HL-60 (cell line): ENCODE measurements around the gene ZNF768.

Experiments used
- TF ChIP-seq, protein P1 (sequence below): IDR thresholded peaks from one replicate; pipeline ENCODE4 v1.5.1; 2011; ENCODE audit warnings: low read length, control low read depth, inconsistent platforms; ENCODE audit not compliant: insufficient read depth
- TF ChIP-seq, protein P2 (sequence below): IDR thresholded peaks from 2 replicates; pipeline ENCODE4 v1.6.1; 2012; ENCODE audit warnings: low read depth; ENCODE audit not compliant: insufficient replicate concordance

DNA sequence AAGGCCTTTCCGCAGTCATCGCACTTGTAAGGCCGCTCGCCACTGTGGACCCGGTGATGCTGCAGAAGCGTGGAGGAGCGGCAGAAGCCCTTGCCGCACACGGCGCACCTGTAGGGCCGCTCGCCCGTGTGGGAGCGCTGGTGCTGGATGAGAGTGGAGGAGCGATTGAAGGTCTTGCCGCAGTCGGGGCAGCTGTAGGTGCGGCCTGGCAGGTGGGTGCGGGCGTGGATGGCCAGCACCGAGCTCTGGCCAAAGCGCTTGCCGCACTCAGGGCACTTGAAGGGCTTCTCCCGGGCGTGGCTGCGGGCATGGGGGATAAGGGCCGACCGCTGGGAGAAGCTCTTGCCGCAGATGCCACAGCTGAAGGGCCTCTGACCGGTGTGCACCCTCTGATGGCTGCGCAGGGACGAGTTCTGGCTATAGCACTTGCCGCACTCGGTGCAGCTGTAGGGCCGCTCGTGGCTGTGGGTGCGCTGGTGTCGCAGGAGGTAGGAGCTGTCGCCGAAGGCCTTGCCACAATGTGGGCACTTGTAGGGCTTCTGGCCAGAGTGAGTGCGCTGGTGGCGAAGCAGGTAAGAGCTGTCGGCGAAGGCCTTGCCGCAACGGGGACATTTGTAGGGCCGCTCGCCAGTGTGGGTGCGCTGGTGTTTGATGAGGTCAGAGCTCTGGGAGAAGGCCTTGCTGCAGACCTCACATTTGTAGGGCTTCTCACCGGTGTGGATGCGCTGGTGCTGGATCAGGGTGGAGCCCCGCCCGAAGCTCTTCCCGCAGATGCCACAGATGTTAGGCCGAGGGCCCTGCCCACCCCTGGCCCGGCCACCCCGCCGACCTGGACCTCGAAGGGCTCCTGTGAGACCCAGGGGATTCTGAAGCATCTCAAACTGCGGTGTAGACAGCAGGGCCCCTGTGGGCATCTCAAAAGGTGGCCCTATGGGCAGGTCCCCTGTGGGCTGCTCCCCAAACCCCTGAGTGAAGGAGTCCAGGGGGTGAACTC is 1.5 kb downstream of the ZNF768 start:
- TF ChIP-seq, protein P1, sequence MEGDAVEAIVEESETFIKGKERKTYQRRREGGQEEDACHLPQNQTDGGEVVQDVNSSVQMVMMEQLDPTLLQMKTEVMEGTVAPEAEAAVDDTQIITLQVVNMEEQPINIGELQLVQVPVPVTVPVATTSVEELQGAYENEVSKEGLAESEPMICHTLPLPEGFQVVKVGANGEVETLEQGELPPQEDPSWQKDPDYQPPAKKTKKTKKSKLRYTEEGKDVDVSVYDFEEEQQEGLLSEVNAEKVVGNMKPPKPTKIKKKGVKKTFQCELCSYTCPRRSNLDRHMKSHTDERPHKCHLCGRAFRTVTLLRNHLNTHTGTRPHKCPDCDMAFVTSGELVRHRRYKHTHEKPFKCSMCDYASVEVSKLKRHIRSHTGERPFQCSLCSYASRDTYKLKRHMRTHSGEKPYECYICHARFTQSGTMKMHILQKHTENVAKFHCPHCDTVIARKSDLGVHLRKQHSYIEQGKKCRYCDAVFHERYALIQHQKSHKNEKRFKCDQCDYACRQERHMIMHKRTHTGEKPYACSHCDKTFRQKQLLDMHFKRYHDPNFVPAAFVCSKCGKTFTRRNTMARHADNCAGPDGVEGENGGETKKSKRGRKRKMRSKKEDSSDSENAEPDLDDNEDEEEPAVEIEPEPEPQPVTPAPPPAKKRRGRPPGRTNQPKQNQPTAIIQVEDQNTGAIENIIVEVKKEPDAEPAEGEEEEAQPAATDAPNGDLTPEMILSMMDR, result no peak
- TF ChIP-seq, protein P2, sequence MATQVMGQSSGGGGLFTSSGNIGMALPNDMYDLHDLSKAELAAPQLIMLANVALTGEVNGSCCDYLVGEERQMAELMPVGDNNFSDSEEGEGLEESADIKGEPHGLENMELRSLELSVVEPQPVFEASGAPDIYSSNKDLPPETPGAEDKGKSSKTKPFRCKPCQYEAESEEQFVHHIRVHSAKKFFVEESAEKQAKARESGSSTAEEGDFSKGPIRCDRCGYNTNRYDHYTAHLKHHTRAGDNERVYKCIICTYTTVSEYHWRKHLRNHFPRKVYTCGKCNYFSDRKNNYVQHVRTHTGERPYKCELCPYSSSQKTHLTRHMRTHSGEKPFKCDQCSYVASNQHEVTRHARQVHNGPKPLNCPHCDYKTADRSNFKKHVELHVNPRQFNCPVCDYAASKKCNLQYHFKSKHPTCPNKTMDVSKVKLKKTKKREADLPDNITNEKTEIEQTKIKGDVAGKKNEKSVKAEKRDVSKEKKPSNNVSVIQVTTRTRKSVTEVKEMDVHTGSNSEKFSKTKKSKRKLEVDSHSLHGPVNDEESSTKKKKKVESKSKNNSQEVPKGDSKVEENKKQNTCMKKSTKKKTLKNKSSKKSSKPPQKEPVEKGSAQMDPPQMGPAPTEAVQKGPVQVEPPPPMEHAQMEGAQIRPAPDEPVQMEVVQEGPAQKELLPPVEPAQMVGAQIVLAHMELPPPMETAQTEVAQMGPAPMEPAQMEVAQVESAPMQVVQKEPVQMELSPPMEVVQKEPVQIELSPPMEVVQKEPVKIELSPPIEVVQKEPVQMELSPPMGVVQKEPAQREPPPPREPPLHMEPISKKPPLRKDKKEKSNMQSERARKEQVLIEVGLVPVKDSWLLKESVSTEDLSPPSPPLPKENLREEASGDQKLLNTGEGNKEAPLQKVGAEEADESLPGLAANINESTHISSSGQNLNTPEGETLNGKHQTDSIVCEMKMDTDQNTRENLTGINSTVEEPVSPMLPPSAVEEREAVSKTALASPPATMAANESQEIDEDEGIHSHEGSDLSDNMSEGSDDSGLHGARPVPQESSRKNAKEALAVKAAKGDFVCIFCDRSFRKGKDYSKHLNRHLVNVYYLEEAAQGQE, result no peak
